ENCODE results near the gene GID4.

GID4 gene

GRCh38 chr17:18016426-18016825 lies 22.8 kb upstream of the GID4 start:
- DNase-seq (ENCODE audit: low read depth in 2 of 2, low spot score in 1 of 2) = no peak

GRCh38 chr17:18017958-18018357 lies 21.2 kb upstream of the GID4 start:
- DNase-seq (ENCODE audit: low read depth in 2 of 2, low spot score in 1 of 2) = no peak

GRCh38 chr17:18018411-18018921 lies 20.7 kb upstream of the GID4 start:
- DNase-seq (ENCODE audit: low read depth in 2 of 2, low spot score in 1 of 2) = no peak

- DNase-seq (ENCODE audit: low read depth in 2 of 2, low spot score in 1 of 2) = no peak
Measured at GRCh38 chr17:18019838-18020154, 19.4 kb upstream of the GID4 start.

DNA sequence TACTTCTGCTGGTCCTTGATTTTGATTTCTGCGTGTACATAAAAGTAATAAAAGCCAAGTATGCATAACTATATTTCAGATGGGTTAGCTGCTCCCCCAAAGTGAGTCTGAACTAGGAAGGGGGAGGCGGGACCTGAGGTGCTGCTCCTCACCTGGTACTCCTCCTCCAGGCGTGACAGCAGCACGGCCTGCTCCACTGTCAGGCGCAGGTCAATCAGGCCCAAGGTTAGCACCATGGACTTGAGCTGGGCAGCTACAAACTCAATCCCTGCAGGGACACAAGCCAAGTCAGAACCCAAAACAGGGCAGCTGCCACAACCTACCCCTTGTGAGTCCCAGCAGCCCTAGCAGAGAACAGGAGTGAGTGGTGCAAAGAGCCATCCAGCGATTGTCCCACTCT lies 18.2 kb upstream of the GID4 start:
- no peak for DNase-seq (ENCODE audit: low read depth in 2 of 2, low spot score in 1 of 2)

DNA sequence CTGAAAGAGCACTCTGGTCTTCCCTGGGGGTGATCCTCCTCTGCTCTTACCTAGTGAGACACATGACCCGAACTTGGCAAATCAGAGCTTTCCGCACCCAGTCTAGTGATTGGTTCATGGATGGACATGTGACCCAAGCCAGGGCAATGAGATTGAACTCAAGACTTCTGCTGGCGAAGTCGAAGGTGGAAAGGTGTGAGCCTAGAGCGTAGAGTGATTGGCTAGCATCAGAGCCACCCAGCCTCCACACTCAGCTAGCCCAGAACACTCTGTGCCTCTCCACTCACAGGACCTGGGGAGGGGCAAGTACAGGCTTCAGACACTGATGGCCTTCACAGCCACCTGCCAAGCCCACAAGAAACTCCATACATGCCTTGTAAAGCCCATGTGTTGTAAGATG lies 17.8 kb upstream of the GID4 start:
- DNase-seq (ENCODE audit: low read depth in 2 of 2, low spot score in 1 of 2) = no peak

GRCh38 chr17:18025241-18025944 lies 13.8 kb upstream of the GID4 start:
- DNase-seq (ENCODE audit: low read depth in 2 of 2, low spot score in 1 of 2) = no peak

DNA sequence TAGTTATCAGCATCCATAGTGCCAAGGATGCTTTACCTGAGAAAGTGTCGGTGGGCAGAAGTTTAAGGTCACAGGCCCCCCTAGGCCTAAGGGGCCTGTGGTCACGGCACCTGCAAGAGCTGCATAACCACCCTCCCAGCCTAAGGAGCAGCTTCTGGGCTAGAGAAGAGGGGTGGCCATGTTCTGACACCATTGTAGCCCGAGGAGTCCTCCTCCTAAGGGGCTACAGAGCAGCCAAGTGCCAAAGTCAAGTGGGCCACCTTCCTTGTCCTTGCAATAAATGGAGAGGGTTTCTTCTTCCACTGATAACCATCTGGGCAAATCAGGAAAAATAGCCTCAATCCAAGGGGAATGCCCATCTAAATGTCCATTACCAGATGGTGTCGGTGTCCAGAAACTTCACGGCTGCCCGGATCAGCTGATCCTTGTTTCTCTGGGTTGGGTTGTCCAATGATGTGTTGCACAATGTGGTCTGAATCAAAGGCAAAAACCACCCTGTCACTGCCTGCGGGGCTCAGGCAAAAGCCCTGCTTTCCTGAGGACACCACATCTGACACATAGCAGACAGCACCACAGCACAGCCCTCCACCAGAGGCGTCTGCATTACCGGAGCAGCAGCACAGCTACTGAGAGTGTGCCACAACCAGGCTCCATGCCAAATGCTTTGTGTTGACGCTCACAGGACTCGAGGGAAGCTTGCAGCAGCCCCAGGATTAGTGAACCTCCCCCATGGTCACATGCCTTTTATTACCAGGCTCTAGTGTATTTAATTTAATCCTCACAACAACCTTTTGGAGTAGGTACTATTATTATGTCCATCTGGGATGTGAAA lies 13.0 kb upstream of the GID4 start:
- no peak for DNase-seq (ENCODE audit: low read depth in 2 of 2, low spot score in 1 of 2)

DNA sequence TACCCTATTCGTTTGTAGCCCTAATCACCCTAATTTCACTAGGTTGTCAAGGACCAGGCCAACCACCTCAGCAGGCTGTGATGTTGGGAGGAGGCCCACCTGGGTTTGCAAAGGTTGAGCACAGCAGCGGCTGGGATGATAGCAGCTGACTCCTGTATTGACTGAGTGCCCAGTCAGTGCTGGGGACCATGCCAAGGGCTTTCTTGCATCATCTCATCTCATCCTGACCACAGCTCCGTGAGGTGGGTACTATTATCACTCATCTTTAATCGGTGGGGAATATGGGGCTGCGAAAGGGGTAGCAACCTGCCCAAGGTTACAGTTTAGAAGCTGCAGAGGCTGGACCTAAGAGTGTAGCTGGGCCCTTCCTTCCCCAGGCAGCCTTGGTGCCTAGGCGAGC lies 11.9 kb upstream of the GID4 start:
- DNase-seq (ENCODE audit: low read depth in 2 of 2, low spot score in 1 of 2) = no peak

GRCh38 chr17:18028114-18028951 lies 10.9 kb upstream of the GID4 start:
- DNase-seq (ENCODE audit: low read depth in 2 of 2, low spot score in 1 of 2) = no peak

DNA sequence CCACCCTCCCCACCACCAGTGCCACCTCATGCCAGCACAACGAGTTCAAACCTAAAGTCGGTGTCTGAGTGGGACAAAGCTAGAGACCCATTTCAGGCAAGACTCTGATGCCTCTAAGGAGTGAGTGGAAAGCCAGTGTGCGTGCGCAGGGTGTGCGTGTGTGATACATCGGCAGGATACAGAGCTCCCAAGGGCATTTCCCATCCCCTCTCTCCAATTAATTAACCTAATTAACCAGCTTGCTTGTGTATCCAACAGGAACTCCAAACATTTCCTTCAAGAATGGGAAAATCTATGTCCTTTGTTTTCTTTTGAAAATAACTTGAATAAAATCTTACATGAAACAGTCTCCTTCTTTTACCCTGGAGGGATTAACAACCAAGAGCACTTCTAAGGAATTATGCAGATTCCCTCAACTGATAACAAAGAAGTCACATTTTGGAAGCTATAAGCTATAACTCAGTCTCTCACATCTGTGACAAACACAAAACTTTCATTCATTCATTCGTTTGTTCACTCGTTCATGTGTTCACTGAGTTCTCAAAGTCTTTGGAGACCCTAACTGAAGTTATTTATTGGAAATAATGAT lies 10.2 kb upstream of the GID4 start:
- DNase-seq (ENCODE audit: low read depth in 2 of 2, low spot score in 1 of 2) = no peak

DNA sequence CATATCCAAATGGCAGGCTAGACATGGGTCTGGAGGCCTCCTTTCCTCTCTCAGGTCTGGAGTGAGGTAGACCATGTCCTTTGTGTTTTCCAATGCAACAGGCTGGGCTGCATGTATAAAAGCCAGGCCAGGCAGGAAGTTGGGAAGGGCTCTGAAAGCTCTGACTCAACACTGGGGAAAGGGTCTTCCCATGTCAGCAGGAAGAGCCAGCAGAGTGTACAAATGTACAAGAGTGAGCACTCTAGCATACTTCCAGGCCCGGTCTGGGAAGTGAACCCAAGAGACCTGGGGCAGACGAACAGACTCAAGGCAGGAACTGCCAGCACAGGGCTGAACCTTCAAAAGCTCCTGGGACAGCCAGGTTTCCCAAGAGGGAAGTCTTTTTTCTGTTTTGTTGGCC lies 7.3 kb upstream of the GID4 start:
- DNase-seq (ENCODE audit: low read depth in 2 of 2, low spot score in 1 of 2) = no peak

DNA sequence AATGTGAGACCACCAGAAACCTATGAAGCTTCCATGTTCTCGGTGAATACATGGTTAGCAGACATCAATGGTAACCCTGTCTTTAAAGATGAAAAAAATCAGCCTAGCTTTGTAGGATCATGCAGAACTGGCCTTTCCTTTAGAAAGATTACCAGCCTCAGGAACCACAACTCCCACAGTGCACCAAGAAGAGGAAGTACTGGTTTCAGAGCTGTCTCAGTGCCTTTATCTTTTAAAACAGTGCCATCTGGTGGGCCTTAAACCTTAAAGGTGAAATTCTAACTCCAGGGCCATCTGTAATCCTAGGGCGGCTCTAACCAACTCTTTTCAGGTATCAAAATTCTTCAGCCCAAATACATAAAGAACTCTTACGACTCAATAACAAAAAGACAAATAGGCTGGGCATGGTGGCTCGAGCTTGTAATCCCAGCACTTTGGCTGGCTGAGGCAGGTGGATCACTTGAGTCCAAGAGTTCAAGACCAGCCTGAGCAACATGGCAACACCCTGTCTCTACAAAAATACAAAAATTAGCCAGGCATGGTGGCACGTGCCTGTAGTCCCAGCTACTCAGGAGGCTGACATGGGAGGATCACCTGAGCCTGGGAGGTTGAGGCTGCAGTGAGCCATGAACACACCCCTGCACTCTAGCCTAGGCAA lies 5.6 kb upstream of the GID4 start:
- peak; percentile 16 to 18 for DNase-seq (ENCODE audit: low read depth in 2 of 2, low spot score in 1 of 2)

- no peak for DNase-seq (ENCODE audit: low read depth in 2 of 2, low spot score in 1 of 2)
Measured at GRCh38 chr17:18035704-18036103, 3.5 kb upstream of the GID4 start.

DNA sequence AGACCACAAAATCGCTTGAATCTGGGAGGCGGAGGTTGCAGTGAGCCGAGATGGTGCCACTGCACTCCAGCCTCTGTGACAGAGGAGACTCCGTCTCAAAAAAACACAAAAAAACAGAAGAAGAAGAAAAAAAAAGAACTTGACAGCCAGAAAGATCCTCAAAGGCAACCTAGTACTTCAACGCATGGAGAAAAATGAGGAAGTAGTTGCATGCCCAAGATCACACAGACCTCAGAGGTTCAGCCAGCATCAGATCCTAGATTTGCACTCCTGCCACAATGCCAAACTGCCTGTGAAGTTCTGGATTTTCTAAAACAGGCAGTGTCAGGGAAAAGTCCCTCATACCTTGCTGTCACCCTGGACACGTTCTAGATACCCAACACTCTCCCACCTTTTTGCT lies 1.7 kb upstream of the GID4 start:
- no peak for DNase-seq (ENCODE audit: low read depth in 2 of 2, low spot score in 1 of 2)

DNA sequence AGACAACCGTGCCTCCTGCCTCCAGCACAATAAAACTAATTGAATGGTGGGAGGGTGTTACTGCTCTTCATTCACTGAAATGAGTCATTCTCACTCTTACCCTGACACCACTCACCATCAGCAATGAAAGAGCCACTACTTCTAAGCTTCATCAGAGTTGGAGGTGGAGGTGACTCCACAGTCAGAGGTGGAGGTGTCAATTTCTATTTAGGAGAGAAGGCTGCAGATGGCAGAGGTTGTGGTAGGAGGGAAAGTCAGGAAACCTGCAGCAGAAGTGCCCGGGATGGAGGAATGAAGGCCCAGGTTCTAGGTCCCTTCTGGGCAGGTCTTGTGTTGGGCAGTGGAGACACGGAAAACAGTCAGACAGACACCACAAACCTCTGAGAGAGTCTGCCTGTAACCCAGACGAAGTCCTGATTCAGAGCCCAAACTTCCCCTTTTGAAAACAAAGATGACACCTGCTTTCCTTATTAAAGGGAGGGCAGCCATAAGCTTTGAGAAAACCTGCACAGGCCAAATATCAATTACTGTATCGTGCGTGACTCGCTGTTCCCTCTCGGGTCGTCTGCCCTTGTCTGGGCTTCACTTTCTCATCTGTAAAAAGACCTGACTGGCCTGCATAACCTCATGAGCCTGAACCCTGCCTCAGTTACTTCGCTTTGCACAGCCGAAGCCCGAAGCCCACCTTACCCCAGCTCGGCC lies 908 bp upstream of the GID4 start:
- DNase-seq (ENCODE audit: low read depth in 2 of 2, low spot score in 1 of 2) = no peak

GRCh38 chr17:18039535-18040260 lies 490 bp downstream of the GID4 start:
- no peak for DNase-seq (ENCODE audit: low read depth in 2 of 2, low spot score in 1 of 2)

GRCh38 chr17:18040261-18040858 lies 1.2 kb downstream of the GID4 start:
- no peak for DNase-seq (ENCODE audit: low read depth in 2 of 2, low spot score in 1 of 2)

DNA sequence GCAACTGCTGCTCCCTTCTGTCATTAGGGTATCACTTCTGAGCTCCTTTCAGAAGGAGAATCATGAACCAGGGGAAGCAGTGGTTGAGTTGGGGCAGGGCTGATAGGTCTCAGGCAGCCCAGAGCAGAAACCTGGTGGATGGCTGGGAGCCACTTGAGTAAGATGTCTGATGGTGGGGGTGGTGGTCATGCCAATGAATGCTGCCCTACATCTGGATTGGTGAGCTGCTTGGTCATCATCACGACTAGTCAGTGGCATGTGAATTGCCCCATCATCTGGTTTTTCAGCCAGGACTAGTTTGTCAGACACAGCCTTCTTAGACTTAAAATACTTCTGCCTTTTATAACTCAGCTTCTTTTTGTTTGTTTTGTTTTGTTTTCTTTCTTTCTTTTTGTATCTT lies 2.6 kb downstream of the GID4 start:
- DNase-seq (ENCODE audit: low read depth in 2 of 2, low spot score in 1 of 2) = no peak
